Measurements from ENCODE around the gene DAPK2. TPM values are rescaled to one million over a fixed set of nuclear protein-coding genes. Genes with fewer than 3 reads are reported as not detected.

DAPK2 gene
- total RNA-seq, 2 donors from 2014 or later: 6.1 to 10.6 TPM

- Histone ChIP-seq H3K27ac (no peak overlapping the region), H3K27me3 (replicated peaks; ENCODE audit: insufficient read depth) (no peaks in the 10 kb centered on the region), H3K9me3 (no peaks in the 10 kb centered on the region), H3K4me3 (no peak overlapping the region), H3K36me3 (no peaks in the 10 kb centered on the region), H3K4me1 (ENCODE audit: control insufficient read depth in 1 of 2, low read depth in 2 of 2) (no peaks in the 10 kb centered on the region)
- ATAC-seq (ENCODE audit: insufficient number of reproducible peaks, low FRiP score, low read depth) (no peak), DNase-seq (ENCODE audit: low spot score) (no peak)
- TF ChIP-seq CTCF (IDR thresholded peaks at IDR 0.05): no peak
These were observed 21.9 kb downstream of the DAPK2 start for GRCh38 chr15:64024172-64025050.

GRCh38 chr15:64023220-64023619, 23.1 kb downstream of the DAPK2 start:
- Histone ChIP-seq H3K4me1 (ENCODE audit: control insufficient read depth in 1 of 2, low read depth in 2 of 2) (no peaks in the 10 kb centered on the region), H3K4me3 (no peak overlapping the region), H3K9me3 (no peaks in the 10 kb centered on the region), H3K27me3 (replicated peaks; ENCODE audit: insufficient read depth) (no peaks in the 10 kb centered on the region), H3K27ac (no peak overlapping the region), H3K36me3 (no peaks in the 10 kb centered on the region)
- no peak for ATAC-seq (ENCODE audit: insufficient number of reproducible peaks, low FRiP score, low read depth)
- no peak for TF ChIP-seq CTCF (IDR thresholded peaks at IDR 0.05)
- no peak for DNase-seq (ENCODE audit: low spot score)

- TF ChIP-seq CTCF (IDR thresholded peaks at IDR 0.05): no peak
- DNase-seq (ENCODE audit: low spot score) (no peak), ATAC-seq (ENCODE audit: insufficient number of reproducible peaks, low FRiP score, low read depth) (no peak)
- Histone ChIP-seq H3K36me3 (no peaks in the 10 kb centered on the region), H3K9me3 (no peaks in the 10 kb centered on the region), H3K27me3 (replicated peaks; ENCODE audit: insufficient read depth) (no peaks in the 10 kb centered on the region), H3K4me1 (ENCODE audit: control insufficient read depth in 1 of 2, low read depth in 2 of 2) (no peaks in the 10 kb centered on the region), H3K4me3 (no peak overlapping the region), H3K27ac (no peak overlapping the region)
These were observed 23.7 kb downstream of the DAPK2 start for GRCh38 chr15:64022571-64022970.

DNA sequence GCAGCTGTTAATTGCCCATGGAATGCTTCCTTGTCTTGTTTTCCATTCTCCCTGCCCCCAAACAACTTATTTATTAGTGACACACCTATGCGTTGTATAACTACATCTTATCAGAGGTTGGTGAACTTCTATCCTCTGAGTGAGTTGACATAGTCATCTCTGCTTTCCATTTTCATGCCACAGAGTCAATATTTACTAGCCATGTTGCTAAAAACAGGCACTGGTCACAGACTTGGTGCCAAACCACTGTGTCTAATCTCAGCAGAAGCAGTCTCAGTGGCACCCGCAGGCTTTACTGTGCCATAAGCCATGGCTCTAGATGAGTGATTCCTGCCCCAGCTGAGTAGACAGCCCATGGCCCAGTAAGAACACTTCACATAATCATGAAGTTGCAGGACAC, 26.5 kb downstream of the DAPK2 start:
- no peaks in the 10 kb centered on the region for H3K36me3 ChIP-seq
- DNase-seq (ENCODE audit: low spot score): no peak
- no peaks in the 10 kb centered on the region for H3K9me3 ChIP-seq
- TF ChIP-seq CTCF (IDR thresholded peaks at IDR 0.05): no peak
- no peak for ATAC-seq (ENCODE audit: insufficient number of reproducible peaks, low FRiP score, low read depth)
- no peak overlapping the region for H3K27ac ChIP-seq
- H3K27me3 ChIP-seq (replicated peaks; ENCODE audit: insufficient read depth): no peaks in the 10 kb centered on the region
- no peak overlapping the region for H3K4me3 ChIP-seq
- no peaks in the 10 kb centered on the region for H3K4me1 ChIP-seq (ENCODE audit: control insufficient read depth in 1 of 2, low read depth in 2 of 2)

DNA sequence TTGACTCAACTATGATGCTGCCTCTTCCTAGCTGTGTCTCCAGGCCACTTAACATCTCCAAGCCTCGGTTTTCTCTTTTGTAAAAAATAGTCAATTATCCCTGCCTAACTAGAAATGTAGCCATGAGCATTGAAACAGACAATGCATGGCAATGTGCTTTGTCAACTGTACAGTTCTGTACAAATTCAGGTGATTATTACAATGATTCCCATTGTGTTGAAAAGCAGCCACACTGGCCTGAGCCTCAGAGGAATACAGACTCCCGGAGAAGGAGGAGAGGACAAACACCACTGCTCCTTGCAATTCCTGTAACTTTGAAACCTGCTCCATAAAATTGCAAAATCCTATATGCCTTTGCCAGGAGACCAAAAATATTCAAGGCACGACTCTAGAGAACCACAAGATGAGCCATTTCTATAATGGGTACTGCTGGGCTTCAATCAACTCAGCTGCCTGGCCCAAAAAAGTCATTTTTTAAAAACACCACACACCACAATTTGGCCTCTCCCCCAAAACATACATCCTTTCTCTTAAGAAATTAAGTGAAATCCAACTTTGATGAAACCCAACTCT, 28.6 kb downstream of the DAPK2 start:
- Histone ChIP-seq H3K4me1 (ENCODE audit: control insufficient read depth in 1 of 2, low read depth in 2 of 2) (no peaks in the 10 kb centered on the region), H3K9me3 (no peaks in the 10 kb centered on the region), H3K27ac (no peak overlapping the region), H3K36me3 (no peaks in the 10 kb centered on the region), H3K27me3 (replicated peaks; ENCODE audit: insufficient read depth) (no peaks in the 10 kb centered on the region), H3K4me3 (no peak overlapping the region)
- ATAC-seq (ENCODE audit: insufficient number of reproducible peaks, low FRiP score, low read depth) (no peak), DNase-seq (ENCODE audit: low spot score) (no peak)
- TF ChIP-seq CTCF (IDR thresholded peaks at IDR 0.05): no peak

Data from thoracic aorta (tissue), 2 donors.